ENCODE results near the gene OR2T27.
"Not testable (repeated sequence)": the region's sequence is repeated elsewhere in the genome, so short reads cannot be mapped to it uniquely, and the experiment has no call there.

DNA sequence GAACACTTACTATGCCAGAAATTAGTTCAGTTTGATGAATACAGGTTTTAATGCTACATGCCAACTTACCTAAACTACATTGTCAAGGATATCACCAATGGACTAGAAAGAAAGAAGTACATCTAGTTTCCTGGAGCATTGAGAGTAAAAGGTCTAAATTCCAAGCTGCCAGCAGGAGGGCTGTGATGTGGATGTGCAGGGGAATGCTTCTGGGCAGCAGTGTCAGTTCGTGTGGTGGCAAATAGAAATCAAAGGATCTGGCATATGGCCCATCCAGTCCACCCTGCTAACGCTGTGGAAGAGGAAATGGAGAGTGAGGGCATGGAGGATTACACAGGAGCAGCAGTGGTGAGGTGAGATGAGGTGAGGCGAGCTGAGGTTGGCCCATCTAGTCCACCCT is 10.2 kb downstream of the OR2T27 start, which contains the start of gene OR2T35:
- TF ChIP-seq, protein P1, sequence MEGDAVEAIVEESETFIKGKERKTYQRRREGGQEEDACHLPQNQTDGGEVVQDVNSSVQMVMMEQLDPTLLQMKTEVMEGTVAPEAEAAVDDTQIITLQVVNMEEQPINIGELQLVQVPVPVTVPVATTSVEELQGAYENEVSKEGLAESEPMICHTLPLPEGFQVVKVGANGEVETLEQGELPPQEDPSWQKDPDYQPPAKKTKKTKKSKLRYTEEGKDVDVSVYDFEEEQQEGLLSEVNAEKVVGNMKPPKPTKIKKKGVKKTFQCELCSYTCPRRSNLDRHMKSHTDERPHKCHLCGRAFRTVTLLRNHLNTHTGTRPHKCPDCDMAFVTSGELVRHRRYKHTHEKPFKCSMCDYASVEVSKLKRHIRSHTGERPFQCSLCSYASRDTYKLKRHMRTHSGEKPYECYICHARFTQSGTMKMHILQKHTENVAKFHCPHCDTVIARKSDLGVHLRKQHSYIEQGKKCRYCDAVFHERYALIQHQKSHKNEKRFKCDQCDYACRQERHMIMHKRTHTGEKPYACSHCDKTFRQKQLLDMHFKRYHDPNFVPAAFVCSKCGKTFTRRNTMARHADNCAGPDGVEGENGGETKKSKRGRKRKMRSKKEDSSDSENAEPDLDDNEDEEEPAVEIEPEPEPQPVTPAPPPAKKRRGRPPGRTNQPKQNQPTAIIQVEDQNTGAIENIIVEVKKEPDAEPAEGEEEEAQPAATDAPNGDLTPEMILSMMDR (IDR thresholded peaks at IDR 0.05; ENCODE audit: low read depth, low read length, poor library complexity, severe bottlenecking): not testable (repeated sequence)
- not testable (repeated sequence) for TF ChIP-seq EZH2phosphoT487 (IDR thresholded peaks at IDR 0.05; ENCODE audit: borderline replicate concordance, low read length)
